ENCODE results near the gene SMAD3.

DNA sequence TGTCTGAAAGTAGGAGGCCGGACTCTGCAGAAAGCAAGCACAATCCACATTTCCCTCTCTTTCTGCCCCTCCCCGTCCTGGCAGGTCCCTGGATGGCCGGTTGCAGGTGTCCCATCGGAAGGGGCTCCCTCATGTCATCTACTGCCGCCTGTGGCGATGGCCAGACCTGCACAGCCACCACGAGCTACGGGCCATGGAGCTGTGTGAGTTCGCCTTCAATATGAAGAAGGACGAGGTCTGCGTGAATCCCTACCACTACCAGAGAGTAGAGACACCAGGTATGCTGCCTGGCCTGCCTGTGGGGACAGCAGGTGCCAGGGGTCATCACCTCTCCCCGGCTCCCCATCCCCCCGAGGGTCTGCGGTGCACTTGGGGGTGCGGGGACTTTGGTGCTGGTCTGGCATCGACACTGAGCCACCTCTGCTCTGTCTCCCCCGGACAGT is 99.4 kb downstream of the SMAD3 start:
- no peak for TF ChIP-seq POLR2AphosphoS5 (IDR thresholded peaks at IDR 0.05; ENCODE audit: low read depth, low read length)
- TF ChIP-seq POLR2A (IDR thresholded peaks at IDR 0.05; ENCODE audit: low read depth, low read length) = no peak
- no peak for TF ChIP-seq TAF1 (IDR thresholded peaks at IDR 0.05; ENCODE audit: borderline replicate concordance, low read depth, low read length)

All from GM12892 (cell line).